Mammary epithelial cell (primary cell): Measurements from ENCODE around the gene HOXA11.

Experiments
- EZH2 ChIP-seq: IDR thresholded peaks from 2 replicates; pipeline ENCODE4 v1.6.1; 2012; ENCODE audit warnings: low read length, inconsistent platforms, borderline replicate concordance
- TF ChIP-seq, protein P1 (sequence below), 2 donors: IDR thresholded peaks in 1 of 2; conservative IDR thresholded peaks in 1 of 2; 2 replicates each; pipeline ENCODE4 v1.5.1; 2011 to 2012; ENCODE audit warnings: inconsistent platforms in 2 of 2, low read length in 2 of 2, mild to moderate bottlenecking in 2 of 2, control low read depth in 1 of 2, low read depth in 1 of 2; ENCODE audit not compliant: insufficient read depth in 1 of 2; ENCODE audit errors: extremely low read depth in 1 of 2

DNA sequence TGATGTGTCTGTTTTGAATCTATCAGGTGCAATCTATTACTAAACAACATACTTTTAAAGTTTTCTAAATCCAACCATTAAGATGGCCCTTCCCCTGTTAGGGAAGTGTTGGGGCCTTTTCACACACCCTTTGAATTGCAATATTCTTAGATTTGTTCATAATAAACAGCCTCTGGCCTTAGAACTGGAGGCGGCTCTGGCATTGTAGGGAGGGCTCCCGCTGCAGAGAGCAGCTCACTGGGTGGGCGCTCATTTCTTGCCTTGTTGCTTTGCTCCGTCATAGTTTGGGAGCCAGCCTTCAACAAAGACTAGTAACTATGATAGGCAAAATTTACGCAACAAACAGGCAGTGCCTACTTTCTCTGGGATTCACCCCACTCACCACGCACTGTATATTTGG lies 6.7 kb downstream of the HOXA11 start:
- no peak for TF ChIP-seq EZH2
- TF ChIP-seq, protein P1, sequence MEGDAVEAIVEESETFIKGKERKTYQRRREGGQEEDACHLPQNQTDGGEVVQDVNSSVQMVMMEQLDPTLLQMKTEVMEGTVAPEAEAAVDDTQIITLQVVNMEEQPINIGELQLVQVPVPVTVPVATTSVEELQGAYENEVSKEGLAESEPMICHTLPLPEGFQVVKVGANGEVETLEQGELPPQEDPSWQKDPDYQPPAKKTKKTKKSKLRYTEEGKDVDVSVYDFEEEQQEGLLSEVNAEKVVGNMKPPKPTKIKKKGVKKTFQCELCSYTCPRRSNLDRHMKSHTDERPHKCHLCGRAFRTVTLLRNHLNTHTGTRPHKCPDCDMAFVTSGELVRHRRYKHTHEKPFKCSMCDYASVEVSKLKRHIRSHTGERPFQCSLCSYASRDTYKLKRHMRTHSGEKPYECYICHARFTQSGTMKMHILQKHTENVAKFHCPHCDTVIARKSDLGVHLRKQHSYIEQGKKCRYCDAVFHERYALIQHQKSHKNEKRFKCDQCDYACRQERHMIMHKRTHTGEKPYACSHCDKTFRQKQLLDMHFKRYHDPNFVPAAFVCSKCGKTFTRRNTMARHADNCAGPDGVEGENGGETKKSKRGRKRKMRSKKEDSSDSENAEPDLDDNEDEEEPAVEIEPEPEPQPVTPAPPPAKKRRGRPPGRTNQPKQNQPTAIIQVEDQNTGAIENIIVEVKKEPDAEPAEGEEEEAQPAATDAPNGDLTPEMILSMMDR (conservative IDR thresholded peaks at IDR 0.05 in 1 of 2, IDR thresholded peaks at IDR 0.05 in 1 of 2; ENCODE audit: extremely low read depth in 1 of 2, insufficient read depth in 1 of 2, low read depth in 1 of 2, low read length in 2 of 2): no peak
